ENCODE data around the gene SULT1C2.

DNA sequence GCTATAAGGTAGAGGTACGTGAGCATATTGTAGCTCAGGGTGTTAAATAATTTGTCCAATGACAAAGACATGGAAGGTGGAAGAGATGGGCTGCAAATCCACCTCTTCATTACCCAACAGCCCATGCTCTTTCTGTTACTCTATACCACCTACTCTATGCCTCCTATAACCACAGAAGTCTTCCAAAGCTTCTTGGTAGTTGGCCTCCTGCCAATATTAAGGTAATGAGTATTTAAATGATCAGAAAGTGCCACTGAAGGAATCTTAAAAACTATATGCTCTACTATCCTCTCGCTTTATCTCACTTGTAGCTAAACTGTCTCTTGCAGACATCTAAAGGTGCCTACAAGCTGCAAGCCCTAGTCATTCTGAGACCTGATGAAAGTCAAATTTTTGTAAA lies 41.1 kb downstream of the SULT1C2 start:
- TF ChIP-seq POLR2A (IDR thresholded peaks at IDR 0.05) (no peak), EP300 (IDR thresholded peaks at IDR 0.05) (no peak)
- TF ChIP-seq, protein P1, sequence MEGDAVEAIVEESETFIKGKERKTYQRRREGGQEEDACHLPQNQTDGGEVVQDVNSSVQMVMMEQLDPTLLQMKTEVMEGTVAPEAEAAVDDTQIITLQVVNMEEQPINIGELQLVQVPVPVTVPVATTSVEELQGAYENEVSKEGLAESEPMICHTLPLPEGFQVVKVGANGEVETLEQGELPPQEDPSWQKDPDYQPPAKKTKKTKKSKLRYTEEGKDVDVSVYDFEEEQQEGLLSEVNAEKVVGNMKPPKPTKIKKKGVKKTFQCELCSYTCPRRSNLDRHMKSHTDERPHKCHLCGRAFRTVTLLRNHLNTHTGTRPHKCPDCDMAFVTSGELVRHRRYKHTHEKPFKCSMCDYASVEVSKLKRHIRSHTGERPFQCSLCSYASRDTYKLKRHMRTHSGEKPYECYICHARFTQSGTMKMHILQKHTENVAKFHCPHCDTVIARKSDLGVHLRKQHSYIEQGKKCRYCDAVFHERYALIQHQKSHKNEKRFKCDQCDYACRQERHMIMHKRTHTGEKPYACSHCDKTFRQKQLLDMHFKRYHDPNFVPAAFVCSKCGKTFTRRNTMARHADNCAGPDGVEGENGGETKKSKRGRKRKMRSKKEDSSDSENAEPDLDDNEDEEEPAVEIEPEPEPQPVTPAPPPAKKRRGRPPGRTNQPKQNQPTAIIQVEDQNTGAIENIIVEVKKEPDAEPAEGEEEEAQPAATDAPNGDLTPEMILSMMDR (IDR thresholded peaks at IDR 0.05): no peak
